ENCODE measurements around the gene MYH1. TPM values are rescaled to one million over a fixed set of nuclear protein-coding genes. Genes with fewer than 3 reads are reported as not detected.
A peak's percentile ranks its signal among the peaks of the same experiment; 100 is the strongest.

The MYH1 gene
- total and polyA plus RNA-seq, 2 experiments from 2014 or later, result not detected

GRCh38 chr17:10499950-10500349, 18.4 kb downstream of the MYH1 start:
- Mint-ChIP-seq H3K9me3 (no peaks in the 10 kb centered on the region; the same call in 2 of the 3 replicates), H3K4me1 (peaks cover 12% of the 10 kb centered on the region; the same call in 2 of the 3 replicates), H3K4me3 (no peak overlapping the region), H3K27ac (no peak overlapping the region), H3K36me3 (ENCODE audit: low read depth) (no peaks in the 10 kb centered on the region; the same call in 2 of the 3 replicates), H3K27me3 (ENCODE audit: insufficient read depth, low read depth, poor library complexity) (peaks cover 2% of the 10 kb centered on the region)
- H2AFZ ChIP-seq, result no peak overlapping the region
- ATAC-seq (no peak), DNase-seq (ENCODE audit: low spot score) (no peak)
- H3F3A ChIP-seq (replicated peaks; ENCODE audit: low read depth), result no peaks in the 10 kb centered on the region
- TF ChIP-seq NANOG (IDR thresholded peaks at IDR 0.05; ENCODE audit: borderline replicate concordance) (no peak), ZNF331 (CRISPR knock-in tag; IDR thresholded peaks at IDR 0.05; ENCODE audit: low read depth) (no peak), STAT1 (IDR thresholded peaks at IDR 0.05; ENCODE audit: unreplicated experiment) (no peak), ETS1 (IDR thresholded peaks at IDR 0.05) (no peak), CREB1 (CRISPR knock-in tag; IDR thresholded peaks at IDR 0.05; ENCODE audit: low read depth) (no peak)
- H3K79me2 ChIP-seq (replicated peaks; ENCODE audit: insufficient read depth), result no peaks in the 10 kb centered on the region
- H3K27me3 ChIP-seq (ENCODE audit: insufficient read depth), result no peaks in the 10 kb centered on the region
- H3K9me2 ChIP-seq (ENCODE audit: insufficient read depth), result peaks cover 24% of the 10 kb centered on the region
- H3K27ac ChIP-seq (ENCODE audit: low read depth), result no peak overlapping the region
- no peaks in the 10 kb centered on the region for H4K20me1 ChIP-seq (replicated peaks; ENCODE audit: insufficient read depth)
- no peak overlapping the region for H3K4me2 ChIP-seq
- H3K4me1 ChIP-seq (ENCODE audit: insufficient read depth), result peaks cover 10% of the 10 kb centered on the region
- H3K4me3 ChIP-seq, result no peak overlapping the region
- H3K36me3 ChIP-seq (ENCODE audit: insufficient read depth), result no peaks in the 10 kb centered on the region

- Histone ChIP-seq H3K4me1 (ENCODE audit: insufficient read depth) (no peaks in the 10 kb centered on the region), H3K9me2 (ENCODE audit: insufficient read depth) (0 out of 2 replicates have a peak, but pooled peaks cover 19% of the 10 kb centered on the region), H4K20me1 (replicated peaks; ENCODE audit: insufficient read depth) (no peaks in the 10 kb centered on the region), H3K4me2 (no peak overlapping the region), H3K27me3 (ENCODE audit: insufficient read depth) (no peaks in the 10 kb centered on the region), H3K79me2 (replicated peaks; ENCODE audit: insufficient read depth) (no peaks in the 10 kb centered on the region), H2AFZ (peak overlapping the region; percentile 44; the same call in 1 of the 2 replicates), H3F3A (replicated peaks; ENCODE audit: low read depth) (no peaks in the 10 kb centered on the region), H3K4me3 (no peak overlapping the region), H3K27ac (ENCODE audit: low read depth) (no peak overlapping the region), H3K36me3 (ENCODE audit: insufficient read depth) (no peaks in the 10 kb centered on the region; the same call in 1 of the 2 replicates)
- Mint-ChIP-seq H3K4me3 (no peak overlapping the region), H3K27me3 (ENCODE audit: insufficient read depth, low read depth, poor library complexity) (no peaks in the 10 kb centered on the region), H3K36me3 (ENCODE audit: low read depth) (peaks cover 13% of the 10 kb centered on the region), H3K4me1 (no peaks in the 10 kb centered on the region), H3K9me3 (peaks cover 23% of the 10 kb centered on the region), H3K27ac (no peak overlapping the region)
- ATAC-seq, result no peak
- DNase-seq (ENCODE audit: low spot score), result no peak
- no peak for TF ChIP-seq POLR2AphosphoS5 (IDR thresholded peaks at IDR 0.05; ENCODE audit: low read depth)
- TF ChIP-seq ETS1 (IDR thresholded peaks at IDR 0.05), result no peak
- TF ChIP-seq ZNF331 (CRISPR knock-in tag; IDR thresholded peaks at IDR 0.05; ENCODE audit: low read depth), result no peak
- no peak for TF ChIP-seq ZNF114 (CRISPR knock-in tag; IDR thresholded peaks at IDR 0.05)
- no peak for TF ChIP-seq NANOG (IDR thresholded peaks at IDR 0.05; ENCODE audit: borderline replicate concordance)
- no peak for TF ChIP-seq EZH2phosphoT487 (IDR thresholded peaks at IDR 0.05; ENCODE audit: unreplicated experiment)
- no peak for TF ChIP-seq CREB1 (CRISPR knock-in tag; IDR thresholded peaks at IDR 0.05; ENCODE audit: low read depth)
- no peak for TF ChIP-seq STAT1 (IDR thresholded peaks at IDR 0.05; ENCODE audit: unreplicated experiment)
- no peak for TF ChIP-seq JUNB (IDR thresholded peaks at IDR 0.05; ENCODE audit: unreplicated experiment)
- no peak for TF ChIP-seq REST (IDR thresholded peaks at IDR 0.05; ENCODE audit: unreplicated experiment)
- TF ChIP-seq EZH2 (IDR thresholded peaks at IDR 0.05; ENCODE audit: low read depth, unreplicated experiment), result no peak
These were observed 26.3 kb downstream of the MYH1 start for GRCh38 chr17:10492004-10492403.
